ENCODE results near the gene FYB1.

Gene FYB1

GRCh38 chr5:39131210-39132127 lies 87.9 kb downstream of the FYB1 start:
- no peak overlapping the region for H3K27ac ChIP-seq
- no peak overlapping the region for H3K4me3 ChIP-seq
- no peak for TF ChIP-seq CTCF (IDR thresholded peaks at IDR 0.05)
- DNase-seq (ENCODE audit: low spot score), result no peak

GRCh38 chr5:39130716-39131115 lies 88.6 kb downstream of the FYB1 start:
- no peak for DNase-seq (ENCODE audit: low spot score)
- Histone ChIP-seq H3K27ac (no peak overlapping the region), H3K4me3 (no peak overlapping the region)
- TF ChIP-seq CTCF (IDR thresholded peaks at IDR 0.05), result no peak

GRCh38 chr5:39121922-39122321 lies 97.4 kb downstream of the FYB1 start:
- Histone ChIP-seq H3K4me3 (no peak overlapping the region), H3K27ac (no peak overlapping the region)
- DNase-seq (ENCODE audit: low spot score), result no peak
- no peak for TF ChIP-seq CTCF (IDR thresholded peaks at IDR 0.05)

- no peak overlapping the region for H3K4me3 ChIP-seq
- no peak for TF ChIP-seq CTCF (IDR thresholded peaks at IDR 0.05)
- no peak overlapping the region for H3K27ac ChIP-seq
- no peak for DNase-seq (ENCODE audit: low spot score)
Observed at GRCh38 chr5:39121315-39121714, 98.0 kb downstream of the FYB1 start.

- H3K4me3 ChIP-seq, result no peak overlapping the region
- no peak for TF ChIP-seq CTCF (IDR thresholded peaks at IDR 0.05)
- H3K27ac ChIP-seq, result no peak overlapping the region
- DNase-seq (ENCODE audit: low spot score), result no peak
Observed at GRCh38 chr5:39120052-39120420, 99.3 kb downstream of the FYB1 start.

GRCh38 chr5:39119404-39120051 lies 99.8 kb downstream of the FYB1 start:
- H3K27ac ChIP-seq, result no peak overlapping the region
- H3K4me3 ChIP-seq, result no peak overlapping the region
- no peak for TF ChIP-seq CTCF (IDR thresholded peaks at IDR 0.05)
- DNase-seq (ENCODE audit: low spot score), result no peak

GRCh38 chr5:39118638-39119037 lies 100.7 kb downstream of the FYB1 start:
- TF ChIP-seq CTCF (IDR thresholded peaks at IDR 0.05), result no peak
- DNase-seq (ENCODE audit: low spot score), result no peak
- H3K27ac ChIP-seq, result no peak overlapping the region
- no peak overlapping the region for H3K4me3 ChIP-seq

All from coronary artery (tissue), 2 donors.